Caco-2 (cell line): ENCODE measurements around the gene UFSP2. TPM values are rescaled to one million over a fixed set of nuclear protein-coding genes. Genes with fewer than 3 reads are reported as not detected.

Source experiments
- BruUV-seq: library from RNA; stranded (reverse); fragments of 400-500 nt; replicated peaks from 2 replicates; lab custom pipeline; 2021; lab: Mats Ljungman, UMichigan
- CTCF ChIA-PET: fragments of 300-600 bp; sonication (Branson Sonifier 250); formaldehyde crosslinking; loops from one replicate; lab custom pipeline; 2022; ENCODE audit warnings: antibody characterized with exemption; lab: Charles Lee
- POLR2A ChIA-PET: fragments of 300-600 bp; sonication (Branson Sonifier 250); formaldehyde crosslinking; loops from one replicate; lab custom pipeline; 2022; ENCODE audit warnings: antibody characterized with exemption; lab: Charles Lee
- DNase-seq, 2 experiments: peaks; one replicate each; pipeline versions ENCODE4 v3.0.0 to v3.0.0-alpha.2; 2020 to 2022
- H3K27me3 ChIP-seq: replicated peaks from 2 replicates; pipeline ENCODE4 v1.6.0; 2011; ENCODE audit warnings: low read length; ENCODE audit not compliant: control insufficient read depth, insufficient read depth
- H3K36me3 ChIP-seq: 2 replicates; pipeline ENCODE4 v1.5.1; 2011; ENCODE audit warnings: low read length; ENCODE audit not compliant: control insufficient read depth, insufficient read depth
- H3K4me1 ChIP-seq: fragments of 250-450 bp; sonication (Bioruptor Pico); 2 replicates; pipeline ENCODE4 v1.5.1; 2020; ENCODE audit warnings: mild to moderate bottlenecking
- H3K4me3 ChIP-seq: 2 replicates; pipeline ENCODE4 v1.5.1; 2011; ENCODE audit warnings: low read depth, mild to moderate bottlenecking, control low read depth, low read length
- H3K9me3 ChIP-seq: fragments of 250-450 bp; sonication (Bioruptor Pico); 2 replicates; pipeline ENCODE4 v1.5.1; 2020; ENCODE audit warnings: mild to moderate bottlenecking, moderate library complexity
- H3K27ac Mint-ChIP-seq: one replicate; pipeline ENCODE4 v1.8.0; 2022; ENCODE audit warnings: mixed read lengths; ENCODE audit not compliant: unreplicated experiment
- H3K27me3 Mint-ChIP-seq: one replicate; pipeline ENCODE4 v1.8.0; 2022; ENCODE audit warnings: mixed read lengths; ENCODE audit not compliant: insufficient read depth, unreplicated experiment
- H3K36me3 Mint-ChIP-seq: one replicate; pipeline ENCODE4 v1.8.0; 2022; ENCODE audit warnings: mild to moderate bottlenecking, mixed read lengths; ENCODE audit not compliant: insufficient read depth, unreplicated experiment
- H3K4me1 Mint-ChIP-seq: one replicate; pipeline ENCODE4 v1.8.0; 2022; ENCODE audit warnings: low read depth, mixed read lengths; ENCODE audit not compliant: unreplicated experiment
- H3K4me3 Mint-ChIP-seq: one replicate; pipeline ENCODE4 v1.8.0; 2022; ENCODE audit warnings: mild to moderate bottlenecking, moderate library complexity, mixed read lengths; ENCODE audit not compliant: unreplicated experiment
- H3K9me3 Mint-ChIP-seq: one replicate; pipeline ENCODE4 v1.8.0; 2022; ENCODE audit warnings: mixed read lengths; ENCODE audit not compliant: unreplicated experiment
- intact Hi-C: fragments of 100-400 bp; cut with micrococcal nuclease; formaldehyde crosslinking; loops from one replicate; pipeline ENCODE4 v1.10.0; 2022; ENCODE audit not compliant: unreplicated experiment
- total RNA-seq: library from RNA; stranded (reverse); gene quantifications from 2 replicates; pipeline ENCODE4 v1.2.3, GENCODE V29; 2022
- TF ChIP-seq, protein P1 (sequence below), 2 experiments: fragments of 200-600 bp in 1 of 2; IDR thresholded peaks; 1 replicate in 1 of 2; 2 replicates in 1 of 2; pipeline versions ENCODE4 v1.5.1 to v1.8.0; 2011 to 2022; ENCODE audit warnings: antibody characterized with exemption in 1 of 2, control low read depth in 1 of 2, inconsistent platforms in 1 of 2, low read depth in 1 of 2, low read length in 1 of 2, mild to moderate bottlenecking in 1 of 2, moderate library complexity in 1 of 2; ENCODE audit not compliant: insufficient read depth in 1 of 2, severe bottlenecking in 1 of 2, unreplicated experiment in 1 of 2

The UFSP2 gene
- total RNA-seq, 1 experiment from 2014 or later = 17.4 TPM

DNA sequence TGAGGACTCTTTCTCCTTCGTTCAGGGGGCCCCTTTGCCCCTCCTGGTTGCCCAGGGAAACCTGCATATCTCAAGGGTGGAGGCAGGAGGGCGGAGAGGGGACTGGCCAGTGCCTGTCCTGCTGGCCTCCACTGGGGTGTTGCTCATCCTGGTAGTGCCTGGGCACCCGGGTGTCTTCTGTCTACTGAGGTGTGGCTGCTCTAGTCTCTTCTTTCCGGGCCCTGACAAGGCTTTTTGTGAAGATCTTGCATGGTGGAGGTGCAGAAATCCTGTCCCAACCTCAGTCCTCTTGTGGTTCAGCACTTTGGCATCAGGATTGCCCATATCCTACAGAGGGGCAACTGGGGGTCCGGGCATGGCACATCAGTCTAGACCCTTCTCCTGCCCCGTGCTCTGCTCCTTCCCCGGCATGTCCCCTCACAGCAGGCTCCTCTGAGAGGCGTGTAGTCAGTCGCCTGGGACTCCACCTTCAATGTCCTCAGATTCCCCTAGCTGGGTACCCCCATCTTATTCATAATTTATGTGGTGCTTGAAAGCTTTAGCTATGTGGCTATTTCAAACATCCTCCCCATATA is 43.9 kb upstream of the UFSP2 start:
- DNase-seq = no peak
- H3K4me1 ChIP-seq = 0 out of 2 replicates have a peak, but pooled peaks cover 3% of the 10 kb centered on the region
- POLR2A ChIA-PET = no interaction called here
- TF ChIP-seq, protein P1, sequence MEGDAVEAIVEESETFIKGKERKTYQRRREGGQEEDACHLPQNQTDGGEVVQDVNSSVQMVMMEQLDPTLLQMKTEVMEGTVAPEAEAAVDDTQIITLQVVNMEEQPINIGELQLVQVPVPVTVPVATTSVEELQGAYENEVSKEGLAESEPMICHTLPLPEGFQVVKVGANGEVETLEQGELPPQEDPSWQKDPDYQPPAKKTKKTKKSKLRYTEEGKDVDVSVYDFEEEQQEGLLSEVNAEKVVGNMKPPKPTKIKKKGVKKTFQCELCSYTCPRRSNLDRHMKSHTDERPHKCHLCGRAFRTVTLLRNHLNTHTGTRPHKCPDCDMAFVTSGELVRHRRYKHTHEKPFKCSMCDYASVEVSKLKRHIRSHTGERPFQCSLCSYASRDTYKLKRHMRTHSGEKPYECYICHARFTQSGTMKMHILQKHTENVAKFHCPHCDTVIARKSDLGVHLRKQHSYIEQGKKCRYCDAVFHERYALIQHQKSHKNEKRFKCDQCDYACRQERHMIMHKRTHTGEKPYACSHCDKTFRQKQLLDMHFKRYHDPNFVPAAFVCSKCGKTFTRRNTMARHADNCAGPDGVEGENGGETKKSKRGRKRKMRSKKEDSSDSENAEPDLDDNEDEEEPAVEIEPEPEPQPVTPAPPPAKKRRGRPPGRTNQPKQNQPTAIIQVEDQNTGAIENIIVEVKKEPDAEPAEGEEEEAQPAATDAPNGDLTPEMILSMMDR (IDR thresholded peaks at IDR 0.05; ENCODE audit: insufficient read depth in 1 of 2, low read depth in 1 of 2, low read length in 1 of 2, severe bottlenecking in 1 of 2, unreplicated experiment in 1 of 2) = no peak
- Mint-ChIP-seq H3K9me3 (no peaks in the 10 kb centered on the region), H3K27ac (no peak overlapping the region), H3K4me1 (no peaks in the 10 kb centered on the region), H3K4me3 (no peak overlapping the region), H3K27me3 (peaks cover 40% of the 10 kb centered on the region), H3K36me3 (no peaks in the 10 kb centered on the region)
- BruUV-seq = no TSS peak
- H3K36me3 ChIP-seq = no peaks in the 10 kb centered on the region
- intact Hi-C loops = no loop called here
- H3K27me3 ChIP-seq = no peaks in the 10 kb centered on the region; the same call in 1 of the 2 replicates
- no peaks in the 10 kb centered on the region for H3K9me3 ChIP-seq
- CTCF ChIA-PET = interaction anchor here (0.5 kb wide), 1 partner anchor 127 kb away, joined by 3 read pairs; no protein-coding TSS in a partner anchor
- no peak overlapping the region for H3K4me3 ChIP-seq

DNA sequence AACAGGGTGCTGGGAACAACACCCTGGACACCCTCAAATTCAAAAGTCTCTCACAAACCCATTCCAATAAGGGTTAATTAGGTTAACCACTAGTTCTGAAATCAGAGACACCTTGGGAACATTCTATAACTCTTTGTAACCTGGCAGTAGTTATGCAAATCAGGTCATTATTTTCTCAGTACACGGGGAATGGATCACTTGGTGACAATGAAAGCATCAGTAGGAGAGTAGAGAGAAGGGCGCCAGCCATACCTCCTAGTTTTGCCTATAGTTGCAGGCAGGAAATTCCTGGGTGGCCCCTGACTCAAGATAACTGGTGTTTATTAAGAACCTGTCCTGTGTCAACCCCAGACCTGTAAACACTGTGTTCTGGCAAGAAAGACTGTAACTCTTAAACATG is 43.2 kb upstream of the UFSP2 start:
- H3K4me1 ChIP-seq = 0 out of 2 replicates have a peak, but pooled peaks cover 3% of the 10 kb centered on the region
- DNase-seq = no peak
- no TSS peak for BruUV-seq
- H3K27ac Mint-ChIP-seq = no peak overlapping the region
- ChIA-PET POLR2A (no interaction called here), CTCF (no interaction called here)
- no peaks in the 10 kb centered on the region for H3K4me1 Mint-ChIP-seq
- H3K9me3 Mint-ChIP-seq = no peaks in the 10 kb centered on the region
- H3K27me3 Mint-ChIP-seq = peaks cover 40% of the 10 kb centered on the region
- H3K4me3 ChIP-seq = no peak overlapping the region
- H3K36me3 ChIP-seq = no peaks in the 10 kb centered on the region
- no peaks in the 10 kb centered on the region for H3K9me3 ChIP-seq
- H3K27me3 ChIP-seq = no peaks in the 10 kb centered on the region; the same call in 1 of the 2 replicates
- no peaks in the 10 kb centered on the region for H3K36me3 Mint-ChIP-seq
- TF ChIP-seq, protein P1 (IDR thresholded peaks at IDR 0.05; ENCODE audit: insufficient read depth in 1 of 2, low read depth in 1 of 2, low read length in 1 of 2, severe bottlenecking in 1 of 2, unreplicated experiment in 1 of 2) = no peak
- intact Hi-C loops = no loop called here
- no peak overlapping the region for H3K4me3 Mint-ChIP-seq

DNA sequence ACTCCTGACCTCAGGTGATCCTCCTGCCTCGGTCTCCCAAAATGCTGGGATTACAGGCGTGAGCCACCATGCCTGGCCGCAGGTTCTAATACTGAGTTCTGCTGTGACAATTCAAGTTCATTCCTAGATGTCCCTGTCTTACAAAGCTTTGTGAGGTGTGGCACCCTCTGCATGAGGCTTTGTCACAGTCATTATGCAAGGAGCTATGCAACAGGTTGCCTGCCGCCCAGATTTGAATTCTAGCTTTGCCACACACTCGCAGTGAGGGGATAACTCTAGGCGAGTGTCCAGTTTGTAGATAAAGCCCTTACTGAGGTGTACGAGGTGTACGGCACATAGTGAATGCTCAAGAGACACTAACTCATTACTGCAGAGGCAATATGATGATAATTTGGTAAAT is 42.2 kb upstream of the UFSP2 start:
- Mint-ChIP-seq H3K36me3 (no peaks in the 10 kb centered on the region), H3K4me3 (no peak overlapping the region), H3K4me1 (no peaks in the 10 kb centered on the region), H3K9me3 (no peaks in the 10 kb centered on the region), H3K27ac (no peak overlapping the region), H3K27me3 (peaks cover 42% of the 10 kb centered on the region)
- no TSS peak for BruUV-seq
- no peaks in the 10 kb centered on the region for H3K36me3 ChIP-seq
- H3K4me1 ChIP-seq = 0 out of 2 replicates have a peak, but pooled peaks cover 3% of the 10 kb centered on the region
- H3K9me3 ChIP-seq = no peaks in the 10 kb centered on the region
- intact Hi-C loops = no loop called here
- no peak for DNase-seq
- TF ChIP-seq, protein P1 (IDR thresholded peaks at IDR 0.05; ENCODE audit: insufficient read depth in 1 of 2, low read depth in 1 of 2, low read length in 1 of 2, severe bottlenecking in 1 of 2, unreplicated experiment in 1 of 2) = no peak
- H3K27me3 ChIP-seq = no peaks in the 10 kb centered on the region; the same call in 1 of the 2 replicates
- no peak overlapping the region for H3K4me3 ChIP-seq
- POLR2A ChIA-PET = no interaction called here
- CTCF ChIA-PET = no interaction called here
